HEK293 (cell line): ENCODE measurements around the gene E2F1.

Source experiments
- ATF2 ChIP-seq: fragments of 450-650 bp; formaldehyde crosslinking; IDR thresholded peaks from 2 replicates; pipeline ENCODE4 v1.5.1; 2016; ENCODE audit warnings: missing biosample characterization, missing genetic modification characterization, low read depth
- GLI4 ChIP-seq: fragments of 450-650 bp; formaldehyde crosslinking; IDR thresholded peaks from 2 replicates; pipeline ENCODE4 v1.5.1; 2016; ENCODE audit warnings: missing biosample characterization, missing genetic modification characterization
- GLIS1 ChIP-seq: fragments of 450-650 bp; formaldehyde crosslinking; IDR thresholded peaks from 2 replicates; pipeline ENCODE4 v1.5.1; 2016; ENCODE audit warnings: missing biosample characterization, missing genetic modification characterization
- GLIS2 ChIP-seq: fragments of 450-650 bp; formaldehyde crosslinking; IDR thresholded peaks from 2 replicates; pipeline ENCODE4 v1.5.1; 2016; ENCODE audit warnings: missing biosample characterization, missing genetic modification characterization
- KLF16 ChIP-seq: fragments of 450-650 bp; formaldehyde crosslinking; IDR thresholded peaks from 2 replicates; pipeline ENCODE4 v1.5.1; 2017; ENCODE audit warnings: missing biosample characterization, missing genetic modification characterization
- KLF7 ChIP-seq: fragments of 450-650 bp; formaldehyde crosslinking; IDR thresholded peaks from 2 replicates; pipeline ENCODE4 v1.5.1; 2016; ENCODE audit warnings: missing biosample characterization, missing genetic modification characterization, borderline replicate concordance
- MEIS1 ChIP-seq: sonication (generic); formaldehyde crosslinking; IDR thresholded peaks from 2 replicates; pipeline ENCODE4 v1.8.1; 2022; ENCODE audit warnings: missing genetic modification reagents, mild to moderate bottlenecking, borderline replicate concordance
- OVOL3 ChIP-seq: fragments of 450-650 bp; formaldehyde crosslinking; IDR thresholded peaks from 2 replicates; pipeline ENCODE4 v1.5.1; 2016; ENCODE audit warnings: missing biosample characterization, missing genetic modification characterization
- PRDM1 ChIP-seq: fragments of 450-650 bp; formaldehyde crosslinking; IDR thresholded peaks from 2 replicates; pipeline ENCODE4; 2016; ENCODE audit warnings: missing biosample characterization, missing genetic modification characterization
- SALL2 ChIP-seq: fragments of 450-650 bp; formaldehyde crosslinking; IDR thresholded peaks from 2 replicates; pipeline ENCODE4 v1.5.0; 2017; ENCODE audit warnings: missing biosample characterization, mild to moderate bottlenecking, missing genetic modification characterization, borderline replicate concordance
- SP2 ChIP-seq: fragments of 450-650 bp; formaldehyde crosslinking; IDR thresholded peaks from 2 replicates; pipeline ENCODE4 v1.5.1; 2016; ENCODE audit warnings: missing biosample characterization, missing genetic modification characterization
- TSHZ1 ChIP-seq: fragments of 450-650 bp; formaldehyde crosslinking; IDR thresholded peaks from 2 replicates; pipeline ENCODE4 v1.5.1; 2016; ENCODE audit warnings: missing biosample characterization, missing genetic modification characterization, borderline replicate concordance
- WT1 ChIP-seq: fragments of 450-650 bp; formaldehyde crosslinking; IDR thresholded peaks from 2 replicates; pipeline ENCODE4 v1.5.1; 2016; ENCODE audit warnings: missing biosample characterization, missing genetic modification characterization
- ZBTB11 ChIP-seq: fragments of 450-650 bp; formaldehyde crosslinking; conservative IDR thresholded peaks from 2 replicates; pipeline ENCODE4 v1.5.1; 2016; ENCODE audit warnings: low read depth, missing biosample characterization, missing genetic modification characterization
- ZBTB17 ChIP-seq: fragments of 450-650 bp; formaldehyde crosslinking; IDR thresholded peaks from 2 replicates; pipeline ENCODE4 v1.5.1; 2016; ENCODE audit warnings: missing biosample characterization, missing genetic modification characterization
- ZFP3 ChIP-seq: fragments of 450-650 bp; formaldehyde crosslinking; IDR thresholded peaks from 2 replicates; pipeline ENCODE4 v1.5.1; 2016; ENCODE audit warnings: low read depth, missing biosample characterization, missing genetic modification characterization
- ZFP37 ChIP-seq: fragments of 450-650 bp; formaldehyde crosslinking; IDR thresholded peaks from 2 replicates; pipeline ENCODE4 v1.5.1; 2016; ENCODE audit warnings: missing biosample characterization, missing genetic modification characterization
- ZNF112 ChIP-seq: fragments of 450-650 bp; formaldehyde crosslinking; IDR thresholded peaks from 2 replicates; pipeline ENCODE4 v1.5.0; 2017; ENCODE audit warnings: missing biosample characterization, missing genetic modification characterization
- ZNF239 ChIP-seq: fragments of 450-650 bp; formaldehyde crosslinking; IDR thresholded peaks from 2 replicates; pipeline ENCODE4 v1.5.1; 2016; ENCODE audit warnings: missing biosample characterization, missing genetic modification characterization
- ZNF350 ChIP-seq: fragments of 450-650 bp; formaldehyde crosslinking; IDR thresholded peaks from 2 replicates; pipeline ENCODE4 v1.5.0; 2017; ENCODE audit warnings: missing biosample characterization, mild to moderate bottlenecking, missing genetic modification characterization
- ZNF394 ChIP-seq: fragments of 450-650 bp; formaldehyde crosslinking; IDR thresholded peaks from 2 replicates; pipeline ENCODE4 v1.5.1; 2016; ENCODE audit warnings: missing biosample characterization, missing genetic modification characterization, mild to moderate bottlenecking, moderate library complexity, borderline replicate concordance
- ZNF416 ChIP-seq: fragments of 450-650 bp; formaldehyde crosslinking; IDR thresholded peaks from 2 replicates; pipeline ENCODE4 v1.5.1; 2016; ENCODE audit warnings: missing biosample characterization, missing genetic modification characterization
- ZNF48 ChIP-seq: fragments of 450-650 bp; formaldehyde crosslinking; IDR thresholded peaks from 2 replicates; pipeline ENCODE4 v1.5.1; 2016; ENCODE audit warnings: missing biosample characterization, missing genetic modification characterization
- ZNF488 ChIP-seq: fragments of 450-650 bp; formaldehyde crosslinking; IDR thresholded peaks from 2 replicates; pipeline ENCODE4 v1.5.1; 2016; ENCODE audit warnings: missing biosample characterization, missing genetic modification characterization
- ZNF558 ChIP-seq: fragments of 450-650 bp; formaldehyde crosslinking; IDR thresholded peaks from 2 replicates; pipeline ENCODE4 v1.5.1; 2016; ENCODE audit warnings: missing biosample characterization, missing genetic modification characterization
- ZNF621 ChIP-seq: fragments of 450-650 bp; formaldehyde crosslinking; IDR thresholded peaks from 2 replicates; pipeline ENCODE4 v1.5.1; 2017; ENCODE audit warnings: missing biosample characterization, missing genetic modification characterization
- ZNF654 ChIP-seq: fragments of 450-650 bp; formaldehyde crosslinking; IDR thresholded peaks from 2 replicates; pipeline ENCODE4 v1.5.1; 2016; ENCODE audit warnings: low read depth, missing biosample characterization, missing genetic modification characterization
- ZNF658 ChIP-seq: fragments of 450-650 bp; formaldehyde crosslinking; IDR thresholded peaks from 2 replicates; pipeline ENCODE4; 2016; ENCODE audit warnings: missing biosample characterization, missing genetic modification characterization
- ZNF670 ChIP-seq: fragments of 450-650 bp; formaldehyde crosslinking; IDR thresholded peaks from 2 replicates; pipeline ENCODE4 v1.5.1; 2016; ENCODE audit warnings: missing biosample characterization, missing genetic modification characterization, low read depth
- ZNF707 ChIP-seq: fragments of 450-650 bp; formaldehyde crosslinking; IDR thresholded peaks from 2 replicates; pipeline ENCODE4 v1.5.1; 2016; ENCODE audit warnings: missing biosample characterization, missing genetic modification characterization
- ZNF792 ChIP-seq: fragments of 450-650 bp; formaldehyde crosslinking; IDR thresholded peaks from 2 replicates; pipeline ENCODE4 v1.5.1; 2016; ENCODE audit warnings: missing biosample characterization, missing genetic modification characterization

Gene E2F1

GRCh38 chr20:33675136-33675959 lies 10.8 kb downstream of the E2F1 start (continued):
- TF ChIP-seq ZBTB11 (tag by site-specific recombination) (no peak), ZNF621 (no peak), ZNF670 (no peak), GLIS1 (tag by site-specific recombination) (peak; percentile 98), GLIS2 (tag by site-specific recombination) (peak; percentile 82), PRDM1 (tag by site-specific recombination) (no peak; the same call in 1 of the 2 replicates), SP2 (tag by site-specific recombination) (peak; percentile 30), TSHZ1 (tag by site-specific recombination) (no peak), ZNF239 (tag by site-specific recombination) (no peak), ZNF658 (tag by site-specific recombination) (no peak), ATF2 (no peak), ZNF707 (tag by site-specific recombination) (no peak), ZNF48 (tag by site-specific recombination) (no peak), ZFP37 (tag by site-specific recombination) (no peak), ZFP3 (tag by site-specific recombination) (no peak), ZNF654 (tag by site-specific recombination) (no peak), MEIS1 (CRISPR knock-in tag) (no peak), KLF7 (tag by site-specific recombination) (no peak), ZNF792 (tag by site-specific recombination) (no peak), SALL2 (no peak), GLI4 (tag by site-specific recombination) (no peak), ZBTB17 (tag by site-specific recombination) (peak; percentile 18), ZNF416 (tag by site-specific recombination) (no peak), OVOL3 (no peak), WT1 (tag by site-specific recombination) (0 out of 2 replicates have a peak, but pooled peaks have one; percentile 40), ZNF350 (no peak), ZNF488 (tag by site-specific recombination) (no peak), ZNF112 (tag by site-specific recombination) (no peak), KLF16 (tag by site-specific recombination) (no peak), ZNF558 (tag by site-specific recombination) (no peak), ZNF394 (tag by site-specific recombination) (no peak)
